OCI-LY7 (cell line): Measurements from ENCODE around the gene PLA2G2D.

Experiments
- CTCF ChIP-seq: fragments of 200-600 bp; sonication (generic); conservative IDR thresholded peaks from 2 replicates; pipeline ENCODE4 v1.5.1; 2014; ENCODE audit warnings: mild to moderate bottlenecking, antibody characterized with exemption, low read length, moderate library complexity, mixed read lengths
- EZH2phosphoT487 ChIP-seq: fragments of 200-600 bp; sonication (generic); IDR thresholded peaks from 2 replicates; pipeline ENCODE4 v1.6.1; 2018; ENCODE audit warnings: low read depth, borderline replicate concordance, mild to moderate bottlenecking, mixed run types, antibody characterized with exemption, low read length, moderate library complexity, mixed read lengths

GRCh38 chr1:20123722-20124455 lies 4.6 kb upstream of the PLA2G2D start:
- TF ChIP-seq CTCF (no peak), EZH2phosphoT487 (no peak)
